Natural killer cell (primary cell): ENCODE measurements around the gene CDV3. TPM values are rescaled to one million over a fixed set of nuclear protein-coding genes. Genes with fewer than 3 reads are reported as not detected.

Source experiments
- ATAC-seq, 3 donors: fragments of 150-1000 bp in 2 of 3; fragments of 200-7000 bp in 1 of 3; cut with Tn5 transposase; 1 replicate in 1 of 3; 2 replicates in 2 of 3; pipeline ENCODE4 v1.10.0; 2021; ENCODE audit warnings: mild to moderate bottlenecking in 2 of 3, moderate library complexity in 2 of 3
- DNase-seq, 2 donors: peaks; one replicate each; pipeline versions ENCODE4 v3.0.0 to v3.0.0-alpha.2; 2013 to 2021; ENCODE audit warnings: mixed read lengths in 1 of 2
- H3K27ac ChIP-seq: one replicate; pipeline ENCODE4 v1.5.1; 2013; ENCODE audit warnings: mild to moderate bottlenecking, low read length
- H3K27me3 ChIP-seq: one replicate; pipeline ENCODE4 v1.6.1; 2013; ENCODE audit warnings: low read length; ENCODE audit not compliant: control insufficient read depth, insufficient read depth
- H3K36me3 ChIP-seq: one replicate; pipeline ENCODE4 v1.6.1; 2013; ENCODE audit warnings: low read length; ENCODE audit not compliant: control insufficient read depth, insufficient read depth
- H3K4me1 ChIP-seq: one replicate; pipeline ENCODE4 v1.6.1; 2013; ENCODE audit warnings: low read length; ENCODE audit not compliant: control insufficient read depth, insufficient read depth
- H3K4me3 ChIP-seq: one replicate; pipeline ENCODE4 v1.5.1; 2013; ENCODE audit warnings: low read length
- H3K9me3 ChIP-seq: one replicate; pipeline ENCODE4 v1.6.1; 2013; ENCODE audit warnings: low read length; ENCODE audit not compliant: control insufficient read depth, insufficient read depth
- H3K27ac Mint-ChIP-seq, 2 donors: one replicate each; pipeline ENCODE4 v1.8.0; 2022; ENCODE audit warnings: mild to moderate bottlenecking in 2 of 2, mixed read lengths in 2 of 2, moderate library complexity in 1 of 2
- H3K27me3 Mint-ChIP-seq, 2 donors: one replicate each; pipeline ENCODE4 v1.8.0; 2022; ENCODE audit warnings: low read depth in 2 of 2, mixed read lengths in 2 of 2
- H3K36me3 Mint-ChIP-seq: one replicate; pipeline ENCODE4 v1.8.0; 2022; ENCODE audit warnings: mixed read lengths
- H3K4me1 Mint-ChIP-seq, 2 donors: one replicate each; pipeline ENCODE4 v1.8.0; 2022; ENCODE audit warnings: mixed read lengths in 2 of 2
- H3K4me3 Mint-ChIP-seq: one replicate; pipeline ENCODE4 v1.8.0; 2022; ENCODE audit warnings: mild to moderate bottlenecking, moderate library complexity, mixed read lengths
- H3K9me3 Mint-ChIP-seq, 2 donors: one replicate each; pipeline ENCODE4 v1.8.0; 2022; ENCODE audit warnings: mixed read lengths in 2 of 2
- CTCF ChIP-seq: fragments of 200-600 bp; IDR thresholded peaks from one replicate; pipeline ENCODE4 v1.8.0; 2022; ENCODE audit warnings: antibody characterized with exemption
- WGBS: methylation state at CpG from one replicate; pipeline ENCODE4 v1.1.7; 2013; ENCODE audit warnings: missing lambda C conversion rate; ENCODE audit not compliant: insufficient coverage; 5-methylcytosine and 5-hydroxymethylcytosine counted together
- intact Hi-C: fragments of 100-400 bp; cut with micrococcal nuclease; formaldehyde crosslinking; loops from one replicate; pipeline ENCODE4 v1.14.2; 2022
- total RNA-seq, 4 donors: library from RNA; stranded (reverse); fragments of 120-200 nt in 1 of 4; gene quantifications; one replicate each; pipeline versions ENCODE4 v1.2.3 to v1.2.4, GENCODE V29; 2013 to 2022

The CDV3 gene
- total RNA-seq, 3 donors from 2014 or later (not counting 1 experiment from before 2014, with no cell fraction given): 214 to 229 (median 228) TPM

GRCh38 chr3:133573054-133573628 is 345 bp upstream of the CDV3 start:
- Histone ChIP-seq H3K36me3 (peaks cover 19% of the 10 kb centered on the region), H3K9me3 (no peaks in the 10 kb centered on the region), H3K4me1 (peaks cover 22% of the 10 kb centered on the region), H3K27ac (peak overlapping the region; percentile 92), H3K4me3 (peak overlapping the region; percentile 38), H3K27me3 (no peaks in the 10 kb centered on the region)
- peak; percentile 100 for DNase-seq
- Mint-ChIP-seq H3K9me3 (no peaks in the 10 kb centered on the region), H3K27ac (peak overlapping the region; percentile 99), H3K4me1 (peaks cover 40 to 53% of the 10 kb centered on the region in 2 donors), H3K4me3 (peak overlapping the region; percentile 87), H3K27me3 (no peaks in the 10 kb centered on the region), H3K36me3 (peaks cover 10% of the 10 kb centered on the region)
- WGBS: 0% methylated on average over 32 of the region's 33 CpGs
- peak; percentile 77 to 91 (median 79) for ATAC-seq
- intact Hi-C loops: loop anchor here (1.0 to 2.0 kb wide), 3 partner anchors 89 to 1156 kb away; partner anchors contain the start of genes CEP63 and DNAJC13
- no peak for TF ChIP-seq CTCF

GRCh38 chr3:133574260-133574881 is 885 bp downstream of the CDV3 start:
- TF ChIP-seq CTCF: no peak
- Histone ChIP-seq H3K27ac (peak overlapping the region; percentile 79), H3K9me3 (no peaks in the 10 kb centered on the region), H3K4me1 (peaks cover 25% of the 10 kb centered on the region), H3K27me3 (no peaks in the 10 kb centered on the region), H3K36me3 (peaks cover 32% of the 10 kb centered on the region), H3K4me3 (peak overlapping the region; percentile 76)
- peaks cover 22% of the 10 kb centered on the region for H3K36me3 Mint-ChIP-seq
- H3K9me3 Mint-ChIP-seq: no peaks in the 10 kb centered on the region
- intact Hi-C loops: no loop called here
- ATAC-seq: peak; percentile 30 to 42 (median 39)
- peaks cover 52 to 64% of the 10 kb centered on the region in 2 donors for H3K4me1 Mint-ChIP-seq
- peak; percentile 78 to 81 for DNase-seq
- peak overlapping the region; percentile 93 for H3K4me3 Mint-ChIP-seq
- WGBS: under 1% methylated on average over 54 of the region's 54 CpGs
- no peaks in the 10 kb centered on the region for H3K27me3 Mint-ChIP-seq
- peak overlapping the region; percentile 99 for H3K27ac Mint-ChIP-seq

- H3K4me1 Mint-ChIP-seq: peaks cover 52 to 64% of the 10 kb centered on the region in 2 donors
- peak overlapping the region; percentile 99 for H3K27ac Mint-ChIP-seq
- WGBS: 26% methylated on average over 2 of the region's 4 CpGs
- peak overlapping the region; percentile 93 for H3K4me3 Mint-ChIP-seq
- DNase-seq (peak in 1 of 2 donors; percentile 28), ATAC-seq (no peak)
- TF ChIP-seq CTCF: no peak
- intact Hi-C loops: no loop called here
- no peaks in the 10 kb centered on the region for H3K9me3 ChIP-seq
- H3K4me1 ChIP-seq: peaks cover 25% of the 10 kb centered on the region
- no peaks in the 10 kb centered on the region for H3K27me3 Mint-ChIP-seq
- no peaks in the 10 kb centered on the region for H3K9me3 Mint-ChIP-seq
- no peaks in the 10 kb centered on the region for H3K27me3 ChIP-seq
- H3K36me3 Mint-ChIP-seq: peaks cover 22% of the 10 kb centered on the region
- peak overlapping the region; percentile 79 for H3K27ac ChIP-seq
- peaks cover 33% of the 10 kb centered on the region for H3K36me3 ChIP-seq
- H3K4me3 ChIP-seq: peak overlapping the region; percentile 76
These were observed 1.6 kb downstream of the CDV3 start for GRCh38 chr3:133575086-133575485.
